ENCODE measurements around the gene SPINDOC.
"Not testable (repeated sequence)": the region's sequence is repeated elsewhere in the genome, so short reads cannot be mapped to it uniquely, and the experiment has no call there.

The SPINDOC gene

DNA sequence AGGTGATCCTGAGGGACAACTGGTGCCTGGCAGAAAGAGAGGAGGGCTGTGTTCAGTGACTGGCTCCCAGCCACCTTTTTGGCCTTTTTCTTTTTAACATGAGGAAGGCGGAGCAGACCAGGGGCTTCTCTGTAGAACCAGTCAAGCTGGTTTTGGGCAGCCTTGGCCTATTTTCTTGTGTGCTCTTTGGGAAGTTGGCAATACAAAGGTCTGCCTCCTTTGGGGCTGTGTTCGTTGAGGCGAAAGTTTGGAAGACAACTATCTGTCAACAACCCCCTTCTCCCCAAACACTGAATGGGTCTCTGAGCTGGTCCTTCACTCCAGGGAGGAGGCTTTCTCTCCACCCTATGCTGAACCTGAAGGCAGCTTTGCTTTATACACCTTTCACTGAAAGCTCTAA, 34.1 kb downstream of the SPINDOC start:
- Histone ChIP-seq H3K4me1 (ENCODE audit: insufficient read depth, low read length) (peaks cover 25% of the 10 kb centered on the region), H3K27me3 (ENCODE audit: control insufficient read depth in 1 of 2, insufficient read depth in 2 of 2, low read length in 2 of 2) (no peaks in the 10 kb centered on the region), H3K36me3 (ENCODE audit: insufficient read depth, low read length) (peaks cover 19% of the 10 kb centered on the region), H3K27ac (ENCODE audit: low read depth, low read length) (no peak overlapping the region), H3K4me3 (ENCODE audit: low read depth in 1 of 2, low read length in 2 of 2) (no peak overlapping the region), H3K9me3 (ENCODE audit: low read length) (no peaks in the 10 kb centered on the region), H3K9ac (ENCODE audit: low read length) (no peak overlapping the region)

DNA sequence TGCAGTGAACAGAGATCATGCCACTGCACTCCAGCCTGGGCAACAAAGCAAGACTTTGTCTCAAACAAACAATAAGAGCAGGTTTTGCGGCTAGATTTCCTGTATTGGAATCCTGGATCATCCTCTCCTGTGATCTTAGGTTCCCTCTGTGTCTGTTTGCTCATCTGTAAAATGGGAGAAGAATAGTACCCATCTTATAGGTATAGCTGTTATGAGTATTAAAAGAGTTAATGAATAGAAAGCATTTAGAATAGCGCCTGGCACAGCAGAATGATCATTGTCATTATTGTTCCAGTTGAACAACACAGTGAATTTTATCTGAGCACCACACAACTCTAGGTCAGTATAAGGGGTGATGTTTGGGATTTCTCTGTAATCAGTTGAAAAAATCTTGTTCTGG, 36.4 kb downstream of the SPINDOC start:
- Histone ChIP-seq H3K4me1 (ENCODE audit: insufficient read depth, low read length) (peaks cover 17% of the 10 kb centered on the region), H3K36me3 (ENCODE audit: insufficient read depth, low read length) (peaks cover 8% of the 10 kb centered on the region), H3K4me3 (ENCODE audit: low read depth in 1 of 2, low read length in 2 of 2) (no peak overlapping the region), H3K9ac (ENCODE audit: low read length) (no peak overlapping the region), H3K27ac (ENCODE audit: low read depth, low read length) (no peak overlapping the region), H3K27me3 (ENCODE audit: control insufficient read depth in 1 of 2, insufficient read depth in 2 of 2, low read length in 2 of 2) (no peaks in the 10 kb centered on the region), H3K9me3 (ENCODE audit: low read length) (no peaks in the 10 kb centered on the region)

GRCh38 chr11:63850920-63851319, 37.7 kb downstream of the SPINDOC start:
- Histone ChIP-seq H3K27ac (ENCODE audit: low read depth, low read length) (no peak overlapping the region), H3K27me3 (ENCODE audit: control insufficient read depth in 1 of 2, insufficient read depth in 2 of 2, low read length in 2 of 2) (no peaks in the 10 kb centered on the region), H3K4me3 (ENCODE audit: low read depth in 1 of 2, low read length in 2 of 2) (no peak overlapping the region)

GRCh38 chr11:63851364-63851763, 38.1 kb downstream of the SPINDOC start:
- no peaks in the 10 kb centered on the region for H3K27me3 ChIP-seq (ENCODE audit: control insufficient read depth in 1 of 2, insufficient read depth in 2 of 2, low read length in 2 of 2)
- peaks cover 5% of the 10 kb centered on the region for H3K36me3 ChIP-seq (ENCODE audit: insufficient read depth, low read length)
- no peak overlapping the region for H3K4me3 ChIP-seq (ENCODE audit: low read depth in 1 of 2, low read length in 2 of 2)
- H3K27ac ChIP-seq (ENCODE audit: low read depth, low read length), result no peak overlapping the region
- no peaks in the 10 kb centered on the region for H3K9me3 ChIP-seq (ENCODE audit: low read length)
- H3K9ac ChIP-seq (ENCODE audit: low read length), result no peak overlapping the region
- peaks cover 11% of the 10 kb centered on the region for H3K4me1 ChIP-seq (ENCODE audit: insufficient read depth, low read length)

More at GRCh38 chr11:63850920-63851319, 37.7 kb downstream of the SPINDOC start:
- Histone ChIP-seq H3K36me3 (ENCODE audit: insufficient read depth, low read length) (peaks cover 5% of the 10 kb centered on the region), H3K9me3 (ENCODE audit: low read length) (no peaks in the 10 kb centered on the region), H3K9ac (ENCODE audit: low read length) (no peak overlapping the region), H3K4me1 (ENCODE audit: insufficient read depth, low read length) (peaks cover 12% of the 10 kb centered on the region)

- H3K4me1 ChIP-seq (ENCODE audit: insufficient read depth, low read length), result peaks cover 11% of the 10 kb centered on the region
- no peak overlapping the region for H3K27ac ChIP-seq (ENCODE audit: low read depth, low read length)
- H3K27me3 ChIP-seq (ENCODE audit: control insufficient read depth in 1 of 2, insufficient read depth in 2 of 2, low read length in 2 of 2), result no peaks in the 10 kb centered on the region
- H3K4me3 ChIP-seq (ENCODE audit: low read depth in 1 of 2, low read length in 2 of 2), result no peak overlapping the region
- no peaks in the 10 kb centered on the region for H3K9me3 ChIP-seq (ENCODE audit: low read length)
- peaks cover 5% of the 10 kb centered on the region for H3K36me3 ChIP-seq (ENCODE audit: insufficient read depth, low read length)
- no peak overlapping the region for H3K9ac ChIP-seq (ENCODE audit: low read length)
These were observed 40.2 kb downstream of the SPINDOC start for GRCh38 chr11:63853476-63853875.

DNA sequence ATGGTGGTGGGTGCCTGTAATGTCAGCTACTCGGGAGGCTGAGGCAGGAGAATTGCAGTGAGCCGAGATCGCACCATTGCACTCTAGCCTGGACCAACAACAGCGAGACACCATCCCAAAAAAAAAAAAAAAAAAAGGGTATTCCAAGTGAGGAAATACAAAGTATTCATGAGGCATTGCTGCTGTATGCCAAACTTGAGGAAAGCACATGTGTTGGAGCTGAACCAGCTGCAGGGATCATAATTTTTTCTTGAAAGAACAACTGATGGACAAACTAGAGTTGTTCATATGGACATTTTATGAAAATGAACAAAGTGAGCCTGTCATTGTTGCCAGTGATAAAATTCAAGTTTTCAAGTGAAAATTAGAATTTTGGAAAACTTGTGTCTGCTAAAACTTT, 41.4 kb downstream of the SPINDOC start:
- H3K9ac ChIP-seq (ENCODE audit: low read length), result no peak overlapping the region
- H3K9me3 ChIP-seq (ENCODE audit: low read length), result no peaks in the 10 kb centered on the region
- peaks cover 11% of the 10 kb centered on the region for H3K4me1 ChIP-seq (ENCODE audit: insufficient read depth, low read length)
- no peaks in the 10 kb centered on the region for H3K27me3 ChIP-seq (ENCODE audit: control insufficient read depth in 1 of 2, insufficient read depth in 2 of 2, low read length in 2 of 2)
- no peak overlapping the region for H3K27ac ChIP-seq (ENCODE audit: low read depth, low read length)
- H3K36me3 ChIP-seq (ENCODE audit: insufficient read depth, low read length), result peaks cover 5% of the 10 kb centered on the region
- no peak overlapping the region for H3K4me3 ChIP-seq (ENCODE audit: low read depth in 1 of 2, low read length in 2 of 2)

DNA sequence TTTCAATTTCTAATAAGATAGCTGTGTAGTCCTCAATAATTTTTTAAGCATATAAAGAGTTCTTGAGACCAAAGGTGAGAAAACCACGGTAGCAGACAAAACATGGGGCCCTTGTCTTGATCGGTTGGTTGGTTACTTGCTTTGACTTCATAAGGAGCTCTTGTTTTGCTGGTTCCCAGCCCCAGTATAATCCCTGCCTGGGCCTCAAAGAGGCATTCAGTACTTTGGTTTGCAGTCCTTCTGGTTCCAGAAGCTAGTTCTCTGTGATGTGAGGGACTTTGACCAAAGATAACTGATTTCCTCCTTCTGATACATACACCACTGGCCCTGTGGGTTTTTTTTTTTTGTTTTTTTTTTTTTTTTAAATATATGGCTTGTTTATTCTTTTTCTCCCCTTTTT, 42.7 kb downstream of the SPINDOC start:
- Histone ChIP-seq H3K4me3 (ENCODE audit: low read depth in 1 of 2, low read length in 2 of 2) (no peak overlapping the region), H3K27me3 (ENCODE audit: control insufficient read depth in 1 of 2, insufficient read depth in 2 of 2, low read length in 2 of 2) (no peaks in the 10 kb centered on the region), H3K9ac (ENCODE audit: low read length) (no peak overlapping the region), H3K27ac (ENCODE audit: low read depth, low read length) (no peak overlapping the region), H3K4me1 (ENCODE audit: insufficient read depth, low read length) (peaks cover 10% of the 10 kb centered on the region), H3K9me3 (ENCODE audit: low read length) (no peaks in the 10 kb centered on the region), H3K36me3 (ENCODE audit: insufficient read depth, low read length) (peaks cover 3% of the 10 kb centered on the region)

- Histone ChIP-seq H3K4me1 (ENCODE audit: insufficient read depth, low read length) (no peaks in the 10 kb centered on the region), H3K9me3 (ENCODE audit: low read length) (no peaks in the 10 kb centered on the region), H3K4me3 (ENCODE audit: low read depth in 1 of 2, low read length in 2 of 2) (no peak overlapping the region), H3K27me3 (ENCODE audit: control insufficient read depth in 1 of 2, insufficient read depth in 2 of 2, low read length in 2 of 2) (no peaks in the 10 kb centered on the region), H3K9ac (ENCODE audit: low read length) (no peak overlapping the region), H3K36me3 (ENCODE audit: insufficient read depth, low read length) (peaks cover 7% of the 10 kb centered on the region), H3K27ac (ENCODE audit: low read depth, low read length) (no peak overlapping the region)
These were observed 45.6 kb downstream of the SPINDOC start for GRCh38 chr11:63858628-63859550.

GRCh38 chr11:63862923-63863322, 49.7 kb downstream of the SPINDOC start:
- H3K9me3 ChIP-seq (ENCODE audit: low read length), result no peaks in the 10 kb centered on the region
- H3K9ac ChIP-seq (ENCODE audit: low read length), result no peak overlapping the region
- H3K27ac ChIP-seq (ENCODE audit: low read depth, low read length), result no peak overlapping the region
- peaks cover 5% of the 10 kb centered on the region for H3K4me1 ChIP-seq (ENCODE audit: insufficient read depth, low read length)
- H3K36me3 ChIP-seq (ENCODE audit: insufficient read depth, low read length), result peaks cover 7% of the 10 kb centered on the region
- H3K27me3 ChIP-seq (ENCODE audit: control insufficient read depth in 1 of 2, insufficient read depth in 2 of 2, low read length in 2 of 2), result no peaks in the 10 kb centered on the region
- H3K4me3 ChIP-seq (ENCODE audit: low read depth in 1 of 2, low read length in 2 of 2), result no peak overlapping the region

DNA sequence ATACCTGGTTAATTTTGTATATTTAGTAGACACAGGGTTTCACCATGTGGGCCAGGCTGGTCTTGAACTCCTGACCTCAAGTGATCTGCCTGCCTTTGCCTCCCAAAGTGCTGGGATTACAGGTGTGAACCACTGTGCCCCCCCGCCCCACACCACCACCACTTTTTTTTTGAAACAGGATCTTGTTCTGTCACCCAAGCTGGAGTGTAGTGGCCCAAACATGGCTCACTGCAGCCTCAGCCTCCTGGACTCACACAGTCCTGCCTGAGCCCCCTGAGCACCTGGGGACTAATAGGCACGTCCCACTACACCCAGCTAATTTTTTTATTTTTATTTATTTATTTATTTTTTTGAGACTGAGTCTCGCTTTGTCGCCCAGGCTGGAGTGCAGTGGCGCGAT, 50.4 kb downstream of the SPINDOC start:
- H3K4me1 ChIP-seq (ENCODE audit: insufficient read depth, low read length), result peaks cover 12% of the 10 kb centered on the region
- not testable (repeated sequence) for H3K27me3 ChIP-seq (ENCODE audit: control insufficient read depth in 1 of 2, insufficient read depth in 2 of 2, low read length in 2 of 2); H3K27ac ChIP-seq (ENCODE audit: low read depth, low read length); H3K9ac ChIP-seq (ENCODE audit: low read length); H3K4me3 ChIP-seq (ENCODE audit: low read depth in 1 of 2, low read length in 2 of 2); H3K36me3 ChIP-seq (ENCODE audit: insufficient read depth, low read length); H3K9me3 ChIP-seq (ENCODE audit: low read length)

GRCh38 chr11:63866211-63866610, 53.0 kb downstream of the SPINDOC start:
- H3K9ac ChIP-seq (ENCODE audit: low read length), result no peak overlapping the region
- H3K4me3 ChIP-seq (ENCODE audit: low read depth in 1 of 2, low read length in 2 of 2), result no peak overlapping the region
- no peak overlapping the region for H3K27ac ChIP-seq (ENCODE audit: low read depth, low read length)
- H3K27me3 ChIP-seq (ENCODE audit: control insufficient read depth in 1 of 2, insufficient read depth in 2 of 2, low read length in 2 of 2), result no peaks in the 10 kb centered on the region
- peaks cover 38% of the 10 kb centered on the region for H3K4me1 ChIP-seq (ENCODE audit: insufficient read depth, low read length)
- H3K36me3 ChIP-seq (ENCODE audit: insufficient read depth, low read length), result peaks cover 7% of the 10 kb centered on the region
- H3K9me3 ChIP-seq (ENCODE audit: low read length), result no peaks in the 10 kb centered on the region

GRCh38 chr11:63867511-63867910, 54.3 kb downstream of the SPINDOC start:
- peaks cover 50% of the 10 kb centered on the region for H3K4me1 ChIP-seq (ENCODE audit: insufficient read depth, low read length)

More at GRCh38 chr11:63867511-63867910, 54.3 kb downstream of the SPINDOC start:
- Histone ChIP-seq H3K4me3 (ENCODE audit: low read depth in 1 of 2, low read length in 2 of 2) (no peak overlapping the region), H3K27me3 (ENCODE audit: control insufficient read depth in 1 of 2, insufficient read depth in 2 of 2, low read length in 2 of 2) (no peaks in the 10 kb centered on the region), H3K27ac (ENCODE audit: low read depth, low read length) (no peak overlapping the region), H3K36me3 (ENCODE audit: insufficient read depth, low read length) (peaks cover 2% of the 10 kb centered on the region), H3K9ac (ENCODE audit: low read length) (no peak overlapping the region), H3K9me3 (ENCODE audit: low read length) (no peaks in the 10 kb centered on the region)

Measured in muscle layer of colon (tissue), 2 donors.